Right atrium auricular region (tissue), 2 donors: ENCODE results near the gene GABRA5. TPM values are rescaled to one million over a fixed set of nuclear protein-coding genes. Genes with fewer than 3 reads are reported as not detected.
"Not testable (repeated sequence)": the region's sequence is repeated elsewhere in the genome, so short reads cannot be mapped to it uniquely, and the experiment has no call there.

Experiments
- DNase-seq: peaks from one replicate; pipeline ENCODE4 v3.0.0-alpha.2; 2019; ENCODE audit warnings: low spot score
- H3K27ac ChIP-seq, 2 donors: fragments of 200-600 bp; sonication (generic); 1 replicate in 1 of 2; 2 replicates in 1 of 2; pipeline ENCODE4 v1.5.1; 2016 to 2019
- H3K27me3 ChIP-seq, 2 donors: fragments of 200-600 bp; sonication (generic); one replicate each; pipeline versions ENCODE4 v1.5.1 to v1.6.0; 2017 to 2019
- H3K36me3 ChIP-seq: fragments of 200-600 bp; sonication (generic); one replicate; pipeline ENCODE4 v1.5.1; 2016
- H3K4me1 ChIP-seq, 2 donors: fragments of 200-600 bp; sonication (generic); one replicate each; pipeline versions ENCODE4 v1.5.1 to v1.6.0; 2017 to 2019
- H3K4me3 ChIP-seq, 2 donors: fragments of 200-600 bp; sonication (generic); 1 replicate in 1 of 2; 2 replicates in 1 of 2; pipeline ENCODE4 v1.5.1; 2017 to 2019; ENCODE audit warnings: mild to moderate bottlenecking in 1 of 2, moderate library complexity in 1 of 2
- H3K9me3 ChIP-seq, 2 donors: fragments of 200-600 bp; sonication (generic); one replicate each; pipeline ENCODE4 v1.5.1; 2019
- total RNA-seq, 2 donors: library from RNA; depleted of rRNA; stranded (reverse); fragments of >200 nt; gene quantifications; one replicate each; pipeline ENCODE4 v1.1.0, GENCODE V29; 2016
- TF ChIP-seq, protein P1 (sequence below), 2 donors: fragments of 200-600 bp; sonication (generic); IDR thresholded peaks; one replicate each; pipeline ENCODE4 v1.5.1; 2019; ENCODE audit warnings: antibody characterized with exemption in 2 of 2

GABRA5 gene
- total RNA-seq, 2 donors from 2014 or later, result 0.59 to 0.78 TPM

DNA sequence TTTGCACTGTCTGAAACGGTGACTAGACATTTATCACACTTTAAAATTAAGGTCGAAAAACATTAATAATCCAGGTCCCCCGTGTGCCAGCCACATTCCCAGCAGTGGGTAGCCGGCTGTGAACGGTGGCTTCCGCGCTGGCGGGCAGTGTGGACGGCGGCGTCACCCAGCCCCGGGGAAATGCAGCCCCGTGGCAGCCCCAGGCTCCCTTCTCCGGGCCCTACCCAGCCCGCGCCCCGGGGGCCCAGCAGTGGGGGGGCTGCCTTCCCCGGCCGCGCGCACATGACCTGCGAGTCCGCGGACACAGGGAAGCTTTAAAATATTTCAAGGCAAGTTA, 25.3 kb downstream of the GABRA5 start:
- Histone ChIP-seq H3K27ac (no peak overlapping the region), H3K4me3 (peak overlapping the region in 1 of 2 donors; percentile 43), H3K4me1 (peaks cover 0 to 11% of the 10 kb centered on the region in 2 donors), H3K36me3 (no peaks in the 10 kb centered on the region), H3K9me3 (no peaks in the 10 kb centered on the region), H3K27me3 (no peaks in the 10 kb centered on the region)
- DNase-seq, result no peak
- TF ChIP-seq, protein P1, sequence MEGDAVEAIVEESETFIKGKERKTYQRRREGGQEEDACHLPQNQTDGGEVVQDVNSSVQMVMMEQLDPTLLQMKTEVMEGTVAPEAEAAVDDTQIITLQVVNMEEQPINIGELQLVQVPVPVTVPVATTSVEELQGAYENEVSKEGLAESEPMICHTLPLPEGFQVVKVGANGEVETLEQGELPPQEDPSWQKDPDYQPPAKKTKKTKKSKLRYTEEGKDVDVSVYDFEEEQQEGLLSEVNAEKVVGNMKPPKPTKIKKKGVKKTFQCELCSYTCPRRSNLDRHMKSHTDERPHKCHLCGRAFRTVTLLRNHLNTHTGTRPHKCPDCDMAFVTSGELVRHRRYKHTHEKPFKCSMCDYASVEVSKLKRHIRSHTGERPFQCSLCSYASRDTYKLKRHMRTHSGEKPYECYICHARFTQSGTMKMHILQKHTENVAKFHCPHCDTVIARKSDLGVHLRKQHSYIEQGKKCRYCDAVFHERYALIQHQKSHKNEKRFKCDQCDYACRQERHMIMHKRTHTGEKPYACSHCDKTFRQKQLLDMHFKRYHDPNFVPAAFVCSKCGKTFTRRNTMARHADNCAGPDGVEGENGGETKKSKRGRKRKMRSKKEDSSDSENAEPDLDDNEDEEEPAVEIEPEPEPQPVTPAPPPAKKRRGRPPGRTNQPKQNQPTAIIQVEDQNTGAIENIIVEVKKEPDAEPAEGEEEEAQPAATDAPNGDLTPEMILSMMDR (IDR thresholded peaks at IDR 0.05), result no peak

DNA sequence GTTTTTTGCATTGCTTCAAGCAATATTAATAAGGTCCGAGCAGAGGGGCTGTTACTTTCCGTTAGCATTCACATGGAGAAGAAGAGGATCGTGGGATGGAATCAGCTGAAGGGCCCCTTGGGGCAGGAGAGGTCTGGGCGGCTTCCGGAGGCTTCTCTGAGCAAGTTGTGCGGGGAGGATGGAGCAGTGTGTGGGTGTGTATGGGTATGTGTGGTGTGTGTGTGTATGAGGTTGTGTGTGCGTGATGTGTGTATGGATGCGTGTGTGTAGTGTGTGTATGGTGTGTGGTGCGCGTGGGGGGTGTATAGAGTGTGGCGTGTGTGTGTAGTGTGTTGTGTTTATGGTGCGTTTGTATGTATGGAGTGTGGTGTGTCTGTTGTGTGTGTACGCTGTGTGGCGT, 25.8 kb downstream of the GABRA5 start:
- Histone ChIP-seq H3K27ac (no peak overlapping the region), H3K27me3 (no peaks in the 10 kb centered on the region), H3K36me3 (no peaks in the 10 kb centered on the region), H3K4me3 (no peak overlapping the region), H3K4me1 (peaks cover 0 to 11% of the 10 kb centered on the region in 2 donors), H3K9me3 (no peaks in the 10 kb centered on the region)
- no peak for DNase-seq
- TF ChIP-seq, protein P1 (IDR thresholded peaks at IDR 0.05), result no peak

DNA sequence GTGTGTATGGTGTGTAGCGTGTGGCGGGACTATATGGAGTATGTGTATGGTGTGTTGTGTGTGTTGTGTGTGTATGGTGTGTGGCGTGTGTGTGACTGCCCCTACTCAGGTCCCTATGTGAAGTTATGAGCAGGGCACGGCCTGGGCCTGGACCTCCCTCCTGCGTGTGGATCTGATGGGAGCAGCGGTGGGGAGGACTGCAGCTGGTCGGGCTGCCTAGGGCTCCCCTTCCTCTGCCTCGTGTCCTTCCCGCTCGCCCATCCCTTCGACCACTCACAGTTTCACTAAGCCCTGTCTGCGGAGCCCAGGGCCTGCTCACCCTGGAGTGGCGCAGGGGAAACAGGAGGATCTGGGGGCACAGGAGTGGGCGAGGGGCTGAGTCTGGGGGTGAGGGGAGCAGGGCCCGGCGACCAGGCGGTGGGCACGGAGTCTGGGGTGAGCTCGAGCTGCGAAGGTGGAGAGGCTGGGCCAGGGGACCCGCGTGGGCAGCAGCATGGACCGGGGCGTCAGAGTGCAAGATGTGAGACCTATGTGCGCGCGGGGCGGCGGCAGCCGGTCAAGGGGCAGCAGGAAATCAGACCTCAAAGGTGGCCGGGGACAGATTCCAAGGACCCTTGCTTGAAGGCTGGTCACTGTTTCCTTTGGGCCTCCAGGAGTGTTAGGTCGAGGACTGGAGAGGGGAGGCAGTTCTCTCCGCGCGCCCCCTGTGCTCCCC, 26.6 kb downstream of the GABRA5 start:
- no peaks in the 10 kb centered on the region for H3K36me3 ChIP-seq
- H3K4me1 ChIP-seq, result peaks cover 0 to 11% of the 10 kb centered on the region in 2 donors
- no peak overlapping the region for H3K27ac ChIP-seq
- H3K4me3 ChIP-seq, result no peak overlapping the region
- TF ChIP-seq, protein P1 (IDR thresholded peaks at IDR 0.05), result no peak
- DNase-seq, result no peak
- H3K27me3 ChIP-seq, result no peaks in the 10 kb centered on the region
- no peaks in the 10 kb centered on the region for H3K9me3 ChIP-seq

DNA sequence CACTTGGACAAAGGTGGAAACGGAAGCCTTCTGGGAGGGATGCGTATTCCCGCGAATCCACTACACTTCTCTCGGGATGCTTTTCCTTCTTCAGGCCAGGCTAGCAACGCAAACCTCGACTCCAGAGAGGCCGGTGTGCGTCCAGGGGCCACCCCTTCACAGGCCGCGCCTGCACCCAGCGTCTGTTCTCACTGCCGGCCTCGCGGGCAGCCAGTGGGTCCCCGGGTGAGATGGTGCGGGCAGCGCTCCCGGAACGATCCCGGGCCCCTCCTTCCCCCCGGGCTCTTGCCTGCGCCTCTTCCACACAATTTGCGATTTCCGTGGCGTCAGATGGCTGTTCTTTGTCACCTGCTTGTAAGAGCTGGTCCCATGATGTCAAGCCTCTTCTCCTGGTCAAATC, 27.3 kb downstream of the GABRA5 start:
- TF ChIP-seq, protein P1 (IDR thresholded peaks at IDR 0.05), result no peak
- Histone ChIP-seq H3K4me3 (no peak overlapping the region), H3K9me3 (peaks cover 0 to 2% of the 10 kb centered on the region in 2 donors), H3K27me3 (no peaks in the 10 kb centered on the region), H3K36me3 (no peaks in the 10 kb centered on the region), H3K4me1 (peaks cover 0 to 11% of the 10 kb centered on the region in 2 donors), H3K27ac (no peak overlapping the region)
- DNase-seq, result no peak

DNA sequence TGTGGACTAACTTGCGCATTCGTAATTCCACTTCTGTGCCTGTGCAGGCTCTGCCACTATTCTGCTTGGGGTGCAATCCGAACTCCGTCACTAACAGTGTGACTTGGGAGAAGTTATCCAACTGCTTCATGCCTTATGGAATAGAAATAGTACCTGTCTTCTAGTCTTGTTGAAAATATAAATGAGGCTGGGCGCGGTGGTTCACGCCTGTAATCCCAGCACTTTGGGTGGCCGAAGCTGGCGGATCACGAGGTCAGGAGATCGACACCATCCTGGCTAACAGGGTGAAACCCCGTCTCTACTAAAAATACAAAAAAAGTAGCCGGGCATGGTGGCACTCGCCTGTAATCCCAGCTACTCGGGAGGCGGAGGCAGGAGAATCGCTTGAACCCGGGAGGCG, 28.5 kb downstream of the GABRA5 start:
- Histone ChIP-seq H3K9me3 (peaks cover 0 to 13% of the 10 kb centered on the region in 2 donors), H3K4me1 (peaks cover 0 to 11% of the 10 kb centered on the region in 2 donors)
- not testable (repeated sequence) for H3K27me3 ChIP-seq, H3K36me3 ChIP-seq, H3K4me3 ChIP-seq, DNase-seq, H3K27ac ChIP-seq

DNA sequence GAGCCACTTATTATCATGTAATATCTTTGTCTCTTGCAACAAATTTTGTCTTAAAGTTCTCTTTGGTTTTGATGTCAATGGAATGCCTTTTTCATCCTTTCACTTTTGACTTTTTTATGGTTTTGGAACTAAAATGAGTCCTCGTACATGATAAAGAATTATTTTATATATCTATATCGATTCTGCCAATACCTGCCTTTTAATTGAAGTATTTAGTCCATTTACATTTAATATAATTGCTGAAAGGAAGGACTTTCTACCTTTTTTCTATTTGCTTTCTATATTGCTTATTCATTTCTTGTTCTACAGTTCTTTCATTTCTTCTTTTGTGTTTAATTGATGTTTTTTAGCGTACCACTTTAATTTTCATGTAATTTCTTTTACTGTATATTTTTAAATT, 32.8 kb downstream of the GABRA5 start:
- Histone ChIP-seq H3K4me3 (no peak overlapping the region), H3K27ac (no peak overlapping the region)
- TF ChIP-seq, protein P1 (IDR thresholded peaks at IDR 0.05), result no peak

More for the DNA sequence above, 32.8 kb downstream of the GABRA5 start:
- Histone ChIP-seq H3K27me3 (no peaks in the 10 kb centered on the region), H3K36me3 (no peaks in the 10 kb centered on the region), H3K4me1 (no peaks in the 10 kb centered on the region), H3K9me3 (peaks cover 0 to 28% of the 10 kb centered on the region in 2 donors)
- no peak for DNase-seq
